Rectal smooth muscle tissue (tissue), 1 donor: ENCODE results near the gene ADGRV1.
"Not testable (repeated sequence)": the region's sequence is repeated elsewhere in the genome, so short reads cannot be mapped to it uniquely, and the experiment has no call there.

Experiments used
- H3K27ac ChIP-seq: one replicate; pipeline ENCODE4 v1.7.0; 2013; ENCODE audit warnings: low read depth, low read length, inconsistent platforms
- H3K27me3 ChIP-seq: one replicate; pipeline ENCODE4 v1.7.0; 2013; ENCODE audit warnings: low read length; ENCODE audit not compliant: control insufficient read depth, insufficient read depth
- H3K36me3 ChIP-seq: one replicate; pipeline ENCODE4 v1.7.0; 2013; ENCODE audit warnings: low read length; ENCODE audit not compliant: control insufficient read depth, insufficient read depth
- H3K4me1 ChIP-seq: one replicate; pipeline ENCODE4 v1.7.0; 2013; ENCODE audit warnings: low read length; ENCODE audit not compliant: control insufficient read depth, insufficient read depth
- H3K4me3 ChIP-seq: one replicate; pipeline ENCODE4 v1.7.0; 2013; ENCODE audit warnings: low read length
- H3K9ac ChIP-seq: one replicate; pipeline ENCODE4 v1.7.0; 2013; ENCODE audit warnings: low read length

ADGRV1 gene

DNA sequence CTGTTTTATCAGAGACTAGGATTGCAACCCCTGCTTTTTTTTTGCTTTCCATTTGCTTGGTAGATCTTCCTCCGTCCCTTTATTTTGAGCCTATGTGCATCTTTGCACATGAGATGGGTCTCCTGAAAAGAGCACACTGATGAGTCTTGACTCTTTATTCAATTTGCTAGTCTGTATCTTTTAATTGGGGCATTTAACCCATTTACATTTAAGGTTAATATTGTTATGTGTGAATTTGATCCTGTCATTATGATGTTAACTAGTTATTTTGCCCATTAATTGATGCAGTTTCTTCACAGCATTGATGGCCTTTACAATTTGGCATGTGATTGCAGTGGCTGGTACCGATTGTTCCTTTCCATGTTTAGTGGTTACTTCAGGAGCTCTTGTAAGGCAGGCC, 21.3 kb downstream of the ADGRV1 start:
- not testable (repeated sequence) for H3K4me1 ChIP-seq, H3K36me3 ChIP-seq, H3K9ac ChIP-seq, H3K4me3 ChIP-seq, H3K27me3 ChIP-seq, H3K27ac ChIP-seq

DNA sequence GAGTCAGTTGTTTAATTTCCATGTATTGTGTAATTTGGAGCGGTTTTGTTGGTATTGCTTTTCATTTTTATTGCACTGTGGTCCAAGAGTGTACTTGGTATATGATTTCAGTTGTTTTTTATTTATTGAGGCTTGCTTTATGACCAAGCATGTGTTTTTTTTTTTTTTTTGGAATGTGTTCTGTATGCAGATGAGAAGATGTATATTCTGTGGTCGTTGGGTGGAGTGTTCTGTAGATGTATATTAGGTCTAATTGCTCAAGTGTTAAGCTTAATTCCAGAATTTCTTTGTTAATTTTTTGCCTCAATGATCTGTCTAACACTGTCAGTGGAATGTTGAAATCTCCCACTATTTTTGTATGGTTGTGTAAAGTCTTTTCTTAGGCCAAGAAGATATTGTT, 23.4 kb downstream of the ADGRV1 start:
- H3K4me3 ChIP-seq, result no peak overlapping the region

DNA sequence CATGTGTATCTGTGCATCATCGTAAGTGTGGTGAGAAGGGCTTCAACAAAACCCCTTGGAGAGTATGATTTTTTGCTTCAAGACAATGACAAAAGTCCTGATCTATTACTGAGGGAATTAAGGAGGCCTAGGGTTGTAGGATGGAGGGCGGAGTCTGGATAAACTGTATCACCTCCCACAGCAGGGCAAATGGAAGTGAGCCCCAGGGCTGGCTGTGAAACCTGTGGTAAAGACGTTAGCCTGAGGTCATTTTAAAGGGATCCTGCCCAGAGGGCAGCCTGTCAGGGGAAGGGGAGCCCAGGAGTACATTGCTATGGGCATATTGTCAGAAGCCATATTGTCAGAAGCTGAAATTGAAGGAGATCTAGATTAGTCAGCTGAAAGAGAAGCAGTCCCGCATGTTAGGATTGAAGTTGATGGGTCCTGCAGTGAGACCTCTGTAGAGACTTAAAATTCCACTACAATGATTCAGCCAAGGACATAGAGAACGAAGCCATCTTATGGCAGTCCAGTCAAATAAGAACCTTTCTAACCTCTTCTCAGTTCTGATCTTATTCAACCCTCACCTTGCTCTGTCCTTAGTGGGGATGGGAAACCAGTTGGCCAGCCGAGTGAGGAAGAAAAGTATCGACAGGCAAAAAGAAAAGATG, 26.9 kb downstream of the ADGRV1 start:
- H3K4me3 ChIP-seq, result no peak overlapping the region
- no peaks in the 10 kb centered on the region for H3K27me3 ChIP-seq
- H3K36me3 ChIP-seq, result no peaks in the 10 kb centered on the region
- no peaks in the 10 kb centered on the region for H3K4me1 ChIP-seq
- no peak overlapping the region for H3K27ac ChIP-seq
- no peak overlapping the region for H3K9ac ChIP-seq

More for the DNA sequence above, 23.4 kb downstream of the ADGRV1 start:
- H3K27ac ChIP-seq, result no peak overlapping the region
- H3K9ac ChIP-seq, result no peak overlapping the region
- H3K4me1 ChIP-seq, result no peaks in the 10 kb centered on the region
- H3K27me3 ChIP-seq, result no peaks in the 10 kb centered on the region
- H3K36me3 ChIP-seq, result no peaks in the 10 kb centered on the region

DNA sequence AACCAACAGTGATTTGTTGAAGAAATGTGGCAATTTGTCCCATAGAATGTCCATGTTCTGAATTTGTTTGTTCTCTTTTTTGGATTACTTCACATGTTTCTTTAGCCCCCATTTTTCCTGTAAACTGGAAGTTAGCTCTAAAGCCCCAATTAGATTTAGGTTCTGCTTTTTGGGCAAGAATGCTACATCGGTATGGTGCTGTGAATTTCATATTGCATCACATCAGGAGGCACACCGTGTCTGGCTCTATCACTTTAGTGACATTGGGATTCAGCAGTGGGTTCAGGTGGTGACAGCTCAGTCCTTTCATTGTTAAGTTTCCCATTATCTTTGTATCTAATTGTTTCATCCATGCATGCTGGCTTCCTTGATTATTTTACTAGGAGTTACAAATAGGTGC, 27.9 kb downstream of the ADGRV1 start:
- H3K9ac ChIP-seq, result no peak overlapping the region
- H3K27me3 ChIP-seq, result no peaks in the 10 kb centered on the region
- no peak overlapping the region for H3K4me3 ChIP-seq
- H3K36me3 ChIP-seq, result no peaks in the 10 kb centered on the region
- no peaks in the 10 kb centered on the region for H3K4me1 ChIP-seq
- H3K27ac ChIP-seq, result no peak overlapping the region

DNA sequence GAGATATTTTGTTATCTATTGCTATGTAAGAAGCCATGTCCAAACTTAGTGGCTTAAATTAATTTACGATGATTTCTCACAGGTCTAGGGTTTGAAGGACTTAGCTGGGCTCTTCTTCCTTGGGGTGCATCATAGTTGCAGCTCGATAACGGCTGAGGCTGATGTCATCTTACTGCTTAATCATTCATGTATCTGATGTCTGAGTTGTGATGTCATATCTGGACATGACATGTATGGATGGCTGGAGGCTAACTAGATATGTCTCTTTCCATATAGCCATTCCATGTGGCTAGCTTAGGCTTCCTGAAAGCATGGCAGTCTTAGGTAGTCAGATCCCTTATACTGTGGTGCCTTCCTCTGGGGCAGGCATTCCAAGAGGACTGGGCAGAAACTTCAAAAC, 31.6 kb downstream of the ADGRV1 start:
- Histone ChIP-seq H3K36me3 (no peaks in the 10 kb centered on the region), H3K27ac (no peak overlapping the region), H3K9ac (no peak overlapping the region), H3K27me3 (no peaks in the 10 kb centered on the region), H3K4me1 (no peaks in the 10 kb centered on the region), H3K4me3 (no peak overlapping the region)

DNA sequence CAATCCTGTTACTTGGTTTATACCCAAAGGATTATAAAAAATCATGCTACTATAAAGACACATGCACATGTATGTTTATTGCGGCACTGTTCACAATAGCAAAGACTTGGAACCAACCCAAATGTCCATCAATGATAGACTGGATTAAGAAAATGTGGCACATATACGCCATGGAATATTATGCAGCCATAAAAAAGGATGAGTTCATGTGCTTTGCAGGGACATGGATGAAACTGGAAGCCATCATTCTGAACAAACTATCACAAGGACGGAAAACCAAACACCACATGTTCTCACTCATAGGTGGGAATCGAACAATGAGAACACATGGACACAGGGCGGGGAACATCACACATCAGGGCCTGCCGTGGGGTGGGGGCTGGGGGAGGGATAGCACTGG, 34.5 kb downstream of the ADGRV1 start:
- not testable (repeated sequence) for H3K36me3 ChIP-seq, H3K4me3 ChIP-seq, H3K27me3 ChIP-seq, H3K9ac ChIP-seq, H3K27ac ChIP-seq, H3K4me1 ChIP-seq

DNA sequence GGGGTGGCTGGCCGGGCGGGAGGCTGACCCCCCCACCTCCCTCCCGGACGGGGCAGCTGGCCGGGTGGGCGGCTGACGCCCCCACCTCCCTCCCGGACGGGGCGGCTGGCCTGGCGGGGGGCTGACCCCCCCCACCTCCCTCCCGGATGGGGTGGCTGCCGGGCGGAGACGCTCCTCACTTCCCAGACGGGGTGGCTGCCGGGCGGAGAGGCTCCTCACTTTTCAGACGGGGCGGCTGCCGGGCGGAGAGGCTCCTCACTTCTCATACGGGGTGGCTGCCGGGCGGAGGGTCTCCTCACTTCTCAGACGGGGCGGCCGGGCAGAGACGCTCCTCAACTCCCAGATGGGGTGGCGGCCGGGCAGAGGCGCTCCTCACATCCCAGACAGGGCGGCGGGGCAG, 37.2 kb downstream of the ADGRV1 start:
- not testable (repeated sequence) for H3K4me3 ChIP-seq, H3K9ac ChIP-seq, H3K27me3 ChIP-seq, H3K36me3 ChIP-seq, H3K4me1 ChIP-seq, H3K27ac ChIP-seq

DNA sequence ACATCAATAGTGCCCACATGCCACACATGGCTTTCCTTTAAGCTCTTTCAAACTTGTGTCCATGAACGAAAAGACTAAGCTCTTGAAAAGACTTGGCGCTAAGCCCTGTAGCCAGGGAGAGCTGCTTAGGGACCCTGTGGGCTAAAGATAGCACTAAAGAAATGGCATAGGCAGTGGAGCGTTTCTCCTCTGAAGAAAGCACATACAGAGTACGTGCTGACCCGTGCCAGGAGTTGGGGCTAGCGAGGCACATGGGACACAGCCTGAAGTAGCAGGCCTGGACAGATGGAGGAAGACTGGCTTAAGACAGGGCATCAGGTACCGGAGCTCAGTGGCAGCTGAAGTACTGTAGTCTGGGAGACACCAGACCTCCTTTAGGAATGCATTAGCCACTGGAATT, 39.7 kb downstream of the ADGRV1 start:
- no peak overlapping the region for H3K27ac ChIP-seq
- H3K4me1 ChIP-seq, result no peaks in the 10 kb centered on the region
- H3K36me3 ChIP-seq, result no peaks in the 10 kb centered on the region
- no peak overlapping the region for H3K9ac ChIP-seq
- H3K27me3 ChIP-seq, result no peaks in the 10 kb centered on the region
- no peak overlapping the region for H3K4me3 ChIP-seq

DNA sequence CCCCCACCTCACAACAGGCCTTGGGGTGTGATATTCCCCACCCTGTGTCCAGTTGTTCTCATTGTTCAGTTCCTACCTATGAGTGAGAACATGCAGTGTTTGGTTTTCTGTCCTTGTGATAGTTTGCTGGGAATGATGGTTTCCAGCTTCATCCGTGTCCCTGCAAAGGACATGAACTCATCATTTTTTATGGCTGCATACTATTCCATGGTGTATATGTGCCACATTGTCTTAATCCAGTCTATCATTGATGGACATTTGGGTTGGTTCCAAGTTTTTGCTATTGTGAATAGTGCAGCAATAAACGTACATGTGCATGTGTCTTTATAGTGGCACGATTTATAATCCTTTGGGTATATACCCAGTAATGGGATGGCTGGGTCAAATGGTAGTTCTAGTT, 41.7 kb downstream of the ADGRV1 start:
- not testable (repeated sequence) for H3K36me3 ChIP-seq, H3K27me3 ChIP-seq, H3K4me1 ChIP-seq, H3K4me3 ChIP-seq, H3K27ac ChIP-seq, H3K9ac ChIP-seq

DNA sequence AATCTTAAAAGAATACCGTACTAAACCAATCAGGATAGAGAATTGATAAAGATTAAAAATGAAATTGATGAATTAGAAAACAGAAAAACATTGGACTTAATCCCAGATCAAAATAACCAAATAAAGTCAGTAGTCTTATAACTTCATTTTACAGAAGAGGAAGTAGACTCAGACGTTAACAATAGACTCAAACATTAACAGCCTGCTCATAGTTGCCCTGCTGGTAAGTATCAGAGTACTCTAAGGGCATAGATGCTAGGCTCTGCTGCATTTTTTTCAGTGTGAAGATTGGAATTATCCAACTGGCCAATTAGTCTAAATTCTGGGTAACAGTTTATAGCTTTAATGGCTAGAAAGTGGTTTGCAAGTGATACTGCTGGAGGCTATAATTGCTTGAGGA, 42.9 kb downstream of the ADGRV1 start:
- no peak overlapping the region for H3K4me3 ChIP-seq
- no peaks in the 10 kb centered on the region for H3K4me1 ChIP-seq
- no peak overlapping the region for H3K9ac ChIP-seq
- no peaks in the 10 kb centered on the region for H3K36me3 ChIP-seq
- H3K27ac ChIP-seq, result no peak overlapping the region
- H3K27me3 ChIP-seq, result no peaks in the 10 kb centered on the region

DNA sequence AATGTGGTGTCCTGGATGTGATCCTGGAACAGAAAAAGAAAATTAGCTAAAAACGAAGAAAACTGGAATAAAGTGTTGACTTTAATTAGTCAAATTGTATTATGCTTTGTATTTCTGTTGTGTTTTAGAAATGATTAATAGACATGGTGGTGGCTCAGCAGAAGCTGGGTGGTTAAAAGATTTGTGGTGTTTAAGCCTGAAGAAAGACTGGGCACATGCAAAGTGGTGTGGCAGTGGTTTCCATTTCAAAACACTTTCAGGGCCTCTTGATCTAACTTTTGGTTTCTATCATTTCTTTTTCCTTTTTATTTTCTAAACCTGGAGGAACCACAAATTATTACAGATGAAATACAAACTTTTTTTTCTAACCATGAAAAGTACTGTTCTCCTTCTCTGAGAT, 44.1 kb downstream of the ADGRV1 start:
- H3K4me3 ChIP-seq, result no peak overlapping the region
- H3K36me3 ChIP-seq, result no peaks in the 10 kb centered on the region
- no peaks in the 10 kb centered on the region for H3K27me3 ChIP-seq
- no peak overlapping the region for H3K27ac ChIP-seq
- H3K4me1 ChIP-seq, result no peaks in the 10 kb centered on the region
- H3K9ac ChIP-seq, result no peak overlapping the region

DNA sequence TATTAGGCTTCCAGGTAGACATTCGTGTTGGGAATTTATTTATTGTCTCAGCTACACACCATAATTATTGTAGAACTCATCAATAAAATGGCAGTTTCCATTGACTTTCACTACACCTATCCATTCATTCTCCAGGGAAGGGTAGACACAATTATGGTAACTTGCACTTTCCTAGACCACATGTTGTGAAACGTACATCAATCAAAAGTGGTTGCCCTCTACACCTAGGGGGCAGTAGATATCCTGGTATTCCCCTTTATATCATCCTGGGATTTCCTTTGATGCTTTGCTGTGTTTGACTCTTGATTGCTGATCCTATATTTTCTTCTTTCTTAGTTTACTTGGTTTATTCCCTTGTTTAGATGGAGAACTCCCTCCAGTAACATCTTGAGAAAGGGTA, 47.9 kb downstream of the ADGRV1 start:
- H3K36me3 ChIP-seq, result no peaks in the 10 kb centered on the region

DNA sequence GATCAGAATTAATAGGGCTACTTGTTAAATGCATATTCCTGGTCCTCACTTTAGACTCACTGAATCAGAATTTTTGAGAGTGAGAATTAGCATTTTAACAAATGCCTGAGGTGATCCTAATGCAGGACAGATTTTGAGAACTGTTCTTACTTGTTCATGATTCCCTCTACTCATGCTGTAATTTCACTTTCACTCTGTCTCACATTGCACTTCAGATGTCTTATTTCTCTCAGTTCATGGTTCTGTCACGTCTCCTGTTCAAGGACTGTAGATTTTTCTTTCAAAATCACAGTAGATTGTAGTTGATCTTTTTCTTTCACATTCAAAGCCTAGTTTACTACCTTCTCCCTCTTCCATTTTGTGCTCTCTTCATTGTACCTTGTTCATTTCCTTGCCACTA, 54.3 kb downstream of the ADGRV1 start:
- H3K27ac ChIP-seq, result no peak overlapping the region
- H3K4me1 ChIP-seq, result no peaks in the 10 kb centered on the region
- H3K4me3 ChIP-seq, result no peak overlapping the region
- no peaks in the 10 kb centered on the region for H3K36me3 ChIP-seq
- no peaks in the 10 kb centered on the region for H3K27me3 ChIP-seq
- H3K9ac ChIP-seq, result no peak overlapping the region

More for the DNA sequence above, 47.9 kb downstream of the ADGRV1 start:
- Histone ChIP-seq H3K27me3 (no peaks in the 10 kb centered on the region), H3K27ac (no peak overlapping the region), H3K4me1 (no peaks in the 10 kb centered on the region), H3K9ac (no peak overlapping the region), H3K4me3 (no peak overlapping the region)
